ENCODE results near the gene DACH1.

Gene DACH1

DNA sequence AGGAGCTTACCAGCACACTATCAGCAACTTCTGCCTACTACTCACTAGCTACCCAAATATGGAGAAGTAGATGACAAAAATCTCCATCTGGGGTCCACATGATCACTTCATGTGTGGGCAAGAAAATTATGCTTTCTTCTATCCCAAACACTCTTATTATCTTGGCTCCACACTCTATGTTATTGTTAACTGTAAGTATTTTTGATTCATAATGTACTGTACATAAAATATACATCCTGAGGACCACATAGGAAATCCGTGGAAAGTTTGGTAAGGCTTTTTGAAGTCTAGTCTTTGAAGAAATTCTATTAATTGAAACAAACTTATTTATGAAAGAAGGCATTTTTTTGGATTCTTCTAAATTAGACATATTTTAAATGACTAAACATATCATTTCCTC, 378.8 kb downstream of the DACH1 start:
- TF ChIP-seq, protein P1, sequence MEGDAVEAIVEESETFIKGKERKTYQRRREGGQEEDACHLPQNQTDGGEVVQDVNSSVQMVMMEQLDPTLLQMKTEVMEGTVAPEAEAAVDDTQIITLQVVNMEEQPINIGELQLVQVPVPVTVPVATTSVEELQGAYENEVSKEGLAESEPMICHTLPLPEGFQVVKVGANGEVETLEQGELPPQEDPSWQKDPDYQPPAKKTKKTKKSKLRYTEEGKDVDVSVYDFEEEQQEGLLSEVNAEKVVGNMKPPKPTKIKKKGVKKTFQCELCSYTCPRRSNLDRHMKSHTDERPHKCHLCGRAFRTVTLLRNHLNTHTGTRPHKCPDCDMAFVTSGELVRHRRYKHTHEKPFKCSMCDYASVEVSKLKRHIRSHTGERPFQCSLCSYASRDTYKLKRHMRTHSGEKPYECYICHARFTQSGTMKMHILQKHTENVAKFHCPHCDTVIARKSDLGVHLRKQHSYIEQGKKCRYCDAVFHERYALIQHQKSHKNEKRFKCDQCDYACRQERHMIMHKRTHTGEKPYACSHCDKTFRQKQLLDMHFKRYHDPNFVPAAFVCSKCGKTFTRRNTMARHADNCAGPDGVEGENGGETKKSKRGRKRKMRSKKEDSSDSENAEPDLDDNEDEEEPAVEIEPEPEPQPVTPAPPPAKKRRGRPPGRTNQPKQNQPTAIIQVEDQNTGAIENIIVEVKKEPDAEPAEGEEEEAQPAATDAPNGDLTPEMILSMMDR (IDR thresholded peaks at IDR 0.05; ENCODE audit: insufficient read depth, low read depth, low read length, missing control alignments), result no peak
- H3K4me3 ChIP-seq (ENCODE audit: low read depth, low read length), result no peak overlapping the region
- DNase-seq (ENCODE audit: low read depth), result no peak

DNA sequence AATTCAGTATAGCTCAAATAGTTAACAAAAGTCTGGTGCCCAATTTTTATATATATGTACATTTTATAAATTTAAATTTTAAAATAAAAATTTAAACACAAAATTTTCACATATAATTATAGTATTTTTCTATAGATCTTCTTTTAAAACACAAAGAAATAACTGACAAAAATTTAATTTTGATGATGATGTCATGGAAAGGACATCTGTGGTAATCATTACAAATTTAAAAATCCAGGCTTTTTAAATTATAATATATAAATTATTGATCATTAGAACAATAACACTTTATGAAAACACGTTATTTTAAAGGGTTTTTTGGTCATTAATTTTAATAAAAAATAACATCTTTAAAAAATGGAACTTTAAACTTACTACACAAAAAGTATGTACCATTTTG, 381.1 kb downstream of the DACH1 start:
- no peak overlapping the region for H3K4me3 ChIP-seq (ENCODE audit: low read depth, low read length)
- no peak for DNase-seq (ENCODE audit: low read depth)
- TF ChIP-seq, protein P1 (IDR thresholded peaks at IDR 0.05; ENCODE audit: insufficient read depth, low read depth, low read length, missing control alignments), result no peak

DNA sequence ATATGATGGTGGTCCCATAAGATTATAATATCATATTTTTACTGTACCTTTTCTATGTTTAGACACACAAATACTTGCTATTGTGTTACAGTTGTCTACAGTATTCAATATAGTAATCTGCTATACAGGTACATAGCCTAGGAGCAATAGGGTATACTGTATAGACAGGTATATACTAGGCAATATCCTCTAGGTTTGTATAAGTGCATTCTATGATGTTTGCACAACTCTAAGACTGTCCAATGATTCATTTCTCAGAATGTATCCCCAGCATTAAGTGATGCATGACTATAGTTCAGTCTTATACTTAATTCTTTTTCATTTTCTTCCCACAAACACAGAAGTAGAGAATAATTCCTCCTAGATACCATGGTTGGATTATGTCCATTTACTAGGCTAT, 383.3 kb downstream of the DACH1 start:
- H3K4me3 ChIP-seq (ENCODE audit: low read depth, low read length), result no peak overlapping the region
- DNase-seq (ENCODE audit: low read depth), result no peak
- TF ChIP-seq, protein P1 (IDR thresholded peaks at IDR 0.05; ENCODE audit: insufficient read depth, low read depth, low read length, missing control alignments), result no peak

DNA sequence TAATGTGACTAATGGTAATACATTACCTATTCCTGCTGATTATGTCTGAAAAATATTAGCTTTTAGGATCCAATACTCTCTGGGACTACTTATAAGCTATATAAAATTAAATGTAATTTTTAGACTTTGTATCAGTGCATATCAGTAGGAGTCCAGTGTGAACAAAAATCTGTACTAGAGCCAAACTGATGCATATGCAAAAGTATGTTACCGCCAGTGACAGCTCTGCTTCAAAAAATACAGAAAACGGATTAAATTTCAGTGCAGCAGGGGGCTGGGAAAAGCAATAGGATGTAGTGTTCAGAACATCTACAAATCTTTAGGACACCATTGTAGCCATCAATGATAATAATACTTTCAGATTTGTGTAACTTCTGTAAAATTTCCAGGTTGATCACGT, 385.5 kb downstream of the DACH1 start:
- no peak for DNase-seq (ENCODE audit: low read depth)
- H3K4me3 ChIP-seq (ENCODE audit: low read depth, low read length), result no peak overlapping the region
- TF ChIP-seq, protein P1 (IDR thresholded peaks at IDR 0.05; ENCODE audit: insufficient read depth, low read depth, low read length, missing control alignments), result no peak

DNA sequence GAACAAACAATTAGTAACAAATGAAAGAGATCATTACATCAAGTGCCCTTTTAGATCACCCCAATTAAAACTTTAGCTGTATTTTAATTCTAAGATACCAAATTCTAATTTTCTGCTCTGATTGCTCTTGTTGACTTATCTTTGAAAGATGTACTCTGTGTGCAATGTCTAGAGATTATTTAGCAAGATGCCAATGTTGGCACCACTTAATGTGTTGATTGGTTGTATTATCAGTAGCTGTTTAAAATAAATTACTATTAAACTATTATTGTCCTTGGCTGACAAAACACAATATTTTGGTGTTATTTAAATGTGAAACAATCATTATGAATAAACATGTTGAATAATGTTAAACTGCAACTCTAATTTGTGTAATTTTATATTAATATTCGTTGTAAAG, 386.0 kb downstream of the DACH1 start:
- TF ChIP-seq, protein P1 (IDR thresholded peaks at IDR 0.05; ENCODE audit: insufficient read depth, low read depth, low read length, missing control alignments), result no peak
- H3K4me3 ChIP-seq (ENCODE audit: low read depth, low read length), result no peak overlapping the region
- no peak for DNase-seq (ENCODE audit: low read depth)

DNA sequence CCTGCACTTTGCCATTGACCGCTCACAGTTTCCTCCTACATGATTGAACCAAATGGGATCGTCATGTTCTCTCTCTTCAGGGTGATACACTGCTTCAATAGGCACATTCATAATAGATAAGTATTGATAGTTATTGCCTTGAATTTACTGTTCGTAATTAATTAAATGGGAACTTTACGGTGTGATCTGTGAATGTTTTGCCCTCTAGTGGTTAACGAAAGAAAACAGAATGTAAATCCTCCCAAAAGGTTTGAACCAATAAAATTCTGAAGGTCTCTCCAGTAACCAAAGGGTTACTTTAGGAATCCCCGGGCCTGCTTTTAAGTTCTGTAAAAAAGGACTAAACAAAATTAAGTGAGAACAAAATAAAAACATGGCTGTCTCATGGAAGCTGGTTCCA, 389.3 kb downstream of the DACH1 start:
- TF ChIP-seq, protein P1 (IDR thresholded peaks at IDR 0.05; ENCODE audit: insufficient read depth, low read depth, low read length, missing control alignments), result peak; percentile 33
- H3K4me3 ChIP-seq (ENCODE audit: low read depth, low read length), result no peak overlapping the region
- DNase-seq (ENCODE audit: low read depth), result peak; percentile 1

DNA sequence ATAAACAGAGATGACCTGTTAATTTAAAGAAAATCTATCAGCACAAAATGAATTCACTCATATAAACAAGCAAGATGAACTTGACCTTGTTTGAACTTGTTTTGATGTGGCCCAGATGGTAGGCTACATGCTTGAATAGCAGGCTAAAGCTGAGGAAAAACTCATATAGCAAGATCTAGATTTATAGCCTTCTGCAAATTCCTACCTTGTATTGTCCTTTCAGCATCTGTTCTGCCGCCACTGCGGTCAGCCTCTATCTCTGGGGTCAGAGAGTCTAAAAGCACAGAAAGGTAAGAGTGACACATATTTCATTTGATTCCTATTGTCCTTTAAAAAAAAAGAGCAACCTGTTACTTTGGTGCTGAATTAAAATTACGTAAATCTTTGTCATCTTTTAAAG, 392.1 kb downstream of the DACH1 start:
- TF ChIP-seq, protein P1 (IDR thresholded peaks at IDR 0.05; ENCODE audit: insufficient read depth, low read depth, low read length, missing control alignments), result no peak
- H3K4me3 ChIP-seq (ENCODE audit: low read depth, low read length), result no peak overlapping the region
- no peak for DNase-seq (ENCODE audit: low read depth)
